Neuronal stem cell (in vitro differentiated cells): ENCODE results near the gene ME2.

Experiments used
- DNase-seq: peaks from one replicate; pipeline ENCODE4 v3.0.0-alpha.2; 2013; ENCODE audit warnings: low spot score
- H2AFZ ChIP-seq: one replicate; pipeline ENCODE4 v1.6.1; 2013; ENCODE audit warnings: mild to moderate bottlenecking, low read length, inconsistent platforms
- H2AK5ac ChIP-seq: 2 replicates; pipeline ENCODE4 v1.6.1; 2013; ENCODE audit warnings: low read depth, mild to moderate bottlenecking, inconsistent platforms, low read length, moderate library complexity, mixed read lengths
- H2BK120ac ChIP-seq: 2 replicates; pipeline ENCODE4 v1.6.1; 2013; ENCODE audit warnings: low read depth, mild to moderate bottlenecking, inconsistent platforms, low read length, moderate library complexity, mixed read lengths
- H2BK12ac ChIP-seq: one replicate; pipeline ENCODE4 v1.6.1; 2013; ENCODE audit warnings: low read length, inconsistent platforms
- H2BK15ac ChIP-seq: 2 replicates; pipeline ENCODE4 v1.6.1; 2013; ENCODE audit warnings: mild to moderate bottlenecking, low read length, inconsistent platforms, mixed read lengths
- H2BK5ac ChIP-seq: one replicate; pipeline ENCODE4 v1.6.1; 2013; ENCODE audit warnings: inconsistent platforms, mild to moderate bottlenecking, low read length, moderate library complexity
- H3K14ac ChIP-seq: one replicate; pipeline ENCODE4 v1.6.1; 2013; ENCODE audit warnings: low read length, inconsistent platforms
- H3K18ac ChIP-seq: 2 replicates; pipeline ENCODE4 v1.6.1; 2013; ENCODE audit warnings: low read length, inconsistent platforms
- H3K23ac ChIP-seq: 2 replicates; pipeline ENCODE4 v1.6.1; 2013; ENCODE audit warnings: low read depth, mild to moderate bottlenecking, mixed read lengths, low read length, inconsistent platforms; ENCODE audit not compliant: poor library complexity
- H3K27ac ChIP-seq: replicated peaks from 3 replicates; pipeline ENCODE4 v1.5.1; 2013; ENCODE audit warnings: low read length, inconsistent platforms
- H3K27me3 ChIP-seq, 3 experiments: 2 replicates each; pipeline ENCODE4 v1.6.1; 2013; ENCODE audit warnings: low read length in 3 of 3, mild to moderate bottlenecking in 2 of 3, inconsistent platforms in 1 of 3, low read depth in 1 of 3, mixed read lengths in 1 of 3, moderate library complexity in 1 of 3; ENCODE audit not compliant: control insufficient read depth in 3 of 3, insufficient read depth in 3 of 3
- H3K36me3 ChIP-seq, 2 donors: replicated peaks in 1 of 2; 2 replicates each; pipeline ENCODE4 v1.6.1; 2013; ENCODE audit warnings: low read length in 2 of 2; ENCODE audit not compliant: control insufficient read depth in 2 of 2, insufficient read depth in 2 of 2
- H3K4ac ChIP-seq: 2 replicates; pipeline ENCODE4 v1.6.1; 2013; ENCODE audit warnings: inconsistent platforms, mild to moderate bottlenecking, low read length, moderate library complexity
- H3K4me1 ChIP-seq, 2 donors: 1 replicate in 1 of 2; 2 replicates in 1 of 2; pipeline ENCODE4 v1.6.1; 2013; ENCODE audit warnings: low read length in 2 of 2, low read depth in 1 of 2; ENCODE audit not compliant: control insufficient read depth in 2 of 2, insufficient read depth in 1 of 2
- H3K4me2 ChIP-seq: one replicate; pipeline ENCODE4 v1.6.1; 2013; ENCODE audit warnings: mild to moderate bottlenecking, low read length, inconsistent platforms; ENCODE audit not compliant: insufficient read depth, poor library complexity, severe bottlenecking
- H3K4me3 ChIP-seq, 2 donors: 2 replicates each; pipeline ENCODE4 v1.5.1; 2013; ENCODE audit warnings: low read length in 2 of 2, mild to moderate bottlenecking in 2 of 2, inconsistent platforms in 1 of 2, moderate library complexity in 1 of 2
- H3K79me1 ChIP-seq: one replicate; pipeline ENCODE4 v1.6.1; 2013; ENCODE audit warnings: low read depth, mild to moderate bottlenecking, inconsistent platforms, low read length, moderate library complexity
- H3K9ac ChIP-seq: one replicate; pipeline ENCODE4 v1.6.1; 2013; ENCODE audit warnings: mild to moderate bottlenecking, low read depth, low read length, inconsistent platforms; ENCODE audit not compliant: poor library complexity
- H3K9me3 ChIP-seq, 2 donors: replicated peaks in 1 of 2; 2 replicates each; pipeline versions ENCODE3 to v1.6.1; 2013; ENCODE audit warnings: low read length in 2 of 2, mild to moderate bottlenecking in 2 of 2, inconsistent platforms in 1 of 2, low read depth in 1 of 2, mixed read lengths in 1 of 2, moderate library complexity in 1 of 2; ENCODE audit not compliant: control insufficient read depth in 2 of 2, insufficient read depth in 1 of 2
- H4K8ac ChIP-seq: one replicate; pipeline ENCODE4 v1.6.1; 2013; ENCODE audit warnings: low read depth, mild to moderate bottlenecking, inconsistent platforms, low read length, moderate library complexity
- H4K91ac ChIP-seq: one replicate; pipeline ENCODE4 v1.6.1; 2013; ENCODE audit warnings: low read length, low read depth, mild to moderate bottlenecking, inconsistent platforms; ENCODE audit not compliant: poor library complexity
- WGBS, 2 donors: extraction: QIAGEN DNeasy Blood & Tissue Kit; methylation state at CpG; one replicate each; pipeline ENCODE4 v1.1.7; 2013; ENCODE audit warnings: missing lambda C conversion rate in 2 of 2, mixed read lengths in 1 of 2; ENCODE audit not compliant: insufficient read length in 2 of 2, insufficient replicate concordance in 1 of 2; ENCODE audit errors: extremely low coverage in 2 of 2; 5-methylcytosine and 5-hydroxymethylcytosine counted together

ME2 gene

GRCh38 chr18:50842846-50843245 is 36.1 kb upstream of the ME2 start:
- H3K4me2 ChIP-seq: no peak overlapping the region
- H3K23ac ChIP-seq: no peak overlapping the region
- no CpG with 5 or more reads among the region's 1 CpG for WGBS, 2 donors
- H3K14ac ChIP-seq: no peak overlapping the region
- H4K91ac ChIP-seq: no peak overlapping the region
- H3K27ac ChIP-seq: no peak overlapping the region
- no peak overlapping the region for H2BK5ac ChIP-seq
- no peaks in the 10 kb centered on the region for H3K27me3 ChIP-seq
- H2BK15ac ChIP-seq: no peak overlapping the region
- no peak overlapping the region for H2AK5ac ChIP-seq
- H3K9me3 ChIP-seq: no peaks in the 10 kb centered on the region
- no peak for DNase-seq
- H3K9ac ChIP-seq: no peak overlapping the region
- H3K18ac ChIP-seq: no peak overlapping the region
- no peak overlapping the region for H4K8ac ChIP-seq
- H3K4me1 ChIP-seq: no peaks in the 10 kb centered on the region
- H2AFZ ChIP-seq: no peak overlapping the region
- no peak overlapping the region for H2BK120ac ChIP-seq
- no peak overlapping the region for H3K4ac ChIP-seq
- H3K4me3 ChIP-seq: no peak overlapping the region
- H2BK12ac ChIP-seq: no peak overlapping the region
- H3K36me3 ChIP-seq: no peaks in the 10 kb centered on the region
- no peaks in the 10 kb centered on the region for H3K79me1 ChIP-seq

DNA sequence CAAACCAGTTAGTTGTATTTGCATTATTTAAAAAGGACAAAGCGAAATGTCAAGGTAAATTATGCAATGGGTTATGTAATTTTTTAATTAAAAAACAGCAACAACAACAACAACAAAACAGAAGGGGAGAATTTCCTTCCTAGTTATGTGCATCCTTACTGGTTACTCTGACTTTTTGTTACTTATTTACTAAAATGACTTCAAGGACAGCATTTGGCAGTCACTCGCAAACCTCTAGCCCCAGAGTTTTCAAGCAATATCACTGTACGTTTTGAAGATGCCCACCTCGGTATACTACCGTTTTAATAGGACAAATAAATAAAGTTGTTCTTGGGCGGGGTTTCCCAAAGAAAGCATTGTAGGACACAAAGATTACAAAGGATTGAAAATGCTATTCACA is 34.4 kb upstream of the ME2 start:
- H2AFZ ChIP-seq: no peak overlapping the region
- no peak overlapping the region for H4K8ac ChIP-seq
- no peak overlapping the region for H4K91ac ChIP-seq
- no peak overlapping the region for H3K18ac ChIP-seq
- no peak overlapping the region for H2BK15ac ChIP-seq
- no peak overlapping the region for H3K4me2 ChIP-seq
- no peaks in the 10 kb centered on the region for H3K4me1 ChIP-seq
- H3K9ac ChIP-seq: no peak overlapping the region
- H3K4ac ChIP-seq: no peak overlapping the region
- H3K27ac ChIP-seq: no peak overlapping the region
- no peaks in the 10 kb centered on the region for H3K79me1 ChIP-seq
- H3K4me3 ChIP-seq: no peak overlapping the region
- DNase-seq: no peak
- no peak overlapping the region for H3K23ac ChIP-seq
- no peak overlapping the region for H2BK12ac ChIP-seq
- H3K27me3 ChIP-seq: no peaks in the 10 kb centered on the region
- H2BK5ac ChIP-seq: no peak overlapping the region
- H2BK120ac ChIP-seq: no peak overlapping the region
- no peaks in the 10 kb centered on the region for H3K36me3 ChIP-seq
- no peaks in the 10 kb centered on the region for H3K9me3 ChIP-seq
- H2AK5ac ChIP-seq: no peak overlapping the region
- WGBS, 2 donors: no CpG with 5 or more reads among the region's 6 CpGs
- H3K14ac ChIP-seq: no peak overlapping the region

- H3K18ac ChIP-seq: no peak overlapping the region
- H3K9me3 ChIP-seq: no peaks in the 10 kb centered on the region
- H3K4me1 ChIP-seq: no peaks in the 10 kb centered on the region
- H3K27ac ChIP-seq: no peak overlapping the region
- H3K4me3 ChIP-seq: no peak overlapping the region
- no peaks in the 10 kb centered on the region for H3K27me3 ChIP-seq
- no peak overlapping the region for H4K91ac ChIP-seq
- H3K79me1 ChIP-seq: no peaks in the 10 kb centered on the region
- no peak overlapping the region for H3K14ac ChIP-seq
- no peaks in the 10 kb centered on the region for H3K36me3 ChIP-seq
- no peak for DNase-seq
- no peak overlapping the region for H3K4ac ChIP-seq
- H3K9ac ChIP-seq: no peak overlapping the region
- no peak overlapping the region for H2AK5ac ChIP-seq
- no CpG with 5 or more reads among the region's 3 CpGs for WGBS, 2 donors
- H4K8ac ChIP-seq: no peak overlapping the region
- no peak overlapping the region for H3K4me2 ChIP-seq
- H3K23ac ChIP-seq: no peak overlapping the region
- H2BK15ac ChIP-seq: no peak overlapping the region
- H2BK5ac ChIP-seq: no peak overlapping the region
- H2BK12ac ChIP-seq: no peak overlapping the region
- no peak overlapping the region for H2AFZ ChIP-seq
- H2BK120ac ChIP-seq: no peak overlapping the region
Observed at GRCh38 chr18:50844960-50845359, 34.0 kb upstream of the ME2 start.

DNA sequence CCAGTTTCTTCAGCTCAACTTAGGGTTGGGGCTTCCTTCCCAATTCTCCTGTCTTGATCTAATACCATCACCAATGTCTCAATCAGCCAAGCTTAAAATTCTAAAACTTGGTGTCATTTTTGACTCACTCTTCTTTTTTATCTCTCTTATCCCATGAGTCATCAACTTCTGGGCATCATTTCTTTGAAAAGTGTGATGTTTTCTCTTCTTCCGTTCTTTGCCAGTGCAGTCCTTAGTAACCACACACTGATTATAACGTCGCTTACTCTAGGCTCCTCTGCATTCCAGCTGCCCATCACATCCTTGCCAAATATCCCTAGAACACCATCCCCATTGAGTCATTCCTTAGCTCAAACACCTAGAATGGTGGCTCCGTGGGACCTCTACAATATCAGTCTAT is 31.7 kb upstream of the ME2 start:
- Histone ChIP-seq H2BK120ac (no peak overlapping the region), H3K18ac (no peak overlapping the region), H2BK5ac (no peak overlapping the region), H2AFZ (no peak overlapping the region), H3K4me2 (no peak overlapping the region), H3K23ac (no peak overlapping the region), H3K9me3 (no peaks in the 10 kb centered on the region), H2AK5ac (no peak overlapping the region), H3K4me1 (no peaks in the 10 kb centered on the region), H3K4ac (no peak overlapping the region), H3K27me3 (no peaks in the 10 kb centered on the region), H4K8ac (no peak overlapping the region), H4K91ac (no peak overlapping the region), H3K14ac (no peak overlapping the region), H3K9ac (no peak overlapping the region), H3K36me3 (no peaks in the 10 kb centered on the region), H3K79me1 (no peaks in the 10 kb centered on the region), H3K4me3 (no peak overlapping the region), H2BK12ac (no peak overlapping the region), H3K27ac (no peak overlapping the region), H2BK15ac (no peak overlapping the region)
- no peak for DNase-seq
- WGBS, 2 donors: no CpG with 5 or more reads among the region's 4 CpGs
